IMR-90 (cell line): ENCODE measurements around the gene SMIM7. TPM values are rescaled to one million over a fixed set of nuclear protein-coding genes. Genes with fewer than 3 reads are reported as not detected.

ENCODE experiments used
- ATAC-seq: fragments of 200-7000 bp; cut with Tn5 transposase; 2 replicates; pipeline ENCODE4 v1.9.1; 2020; ENCODE audit warnings: low read depth, mild to moderate bottlenecking, moderate library complexity
- BruUV-seq: library from RNA; stranded (reverse); fragments of 400-500 nt; replicated peaks from 2 replicates; lab custom pipeline; 2021; lab: Mats Ljungman, UMichigan
- CTCF ChIA-PET: fragments of 300-600 bp; formaldehyde crosslinking; extraction: SDS; loops from one replicate; lab custom pipeline; 2021; ENCODE audit warnings: antibody characterized with exemption; lab: Yijun Ruan, JAX
- POLR2A ChIA-PET: fragments of 300-600 bp; sonication (Branson Sonifier 250); formaldehyde crosslinking; loops from one replicate; lab custom pipeline; 2022; ENCODE audit warnings: antibody characterized with exemption; ENCODE audit not compliant: unreplicated experiment; lab: Charles Lee
- DNase-seq: peaks from one replicate; pipeline ENCODE4 v3.0.0; 2013
- H2AFZ ChIP-seq: replicated peaks from 2 replicates; pipeline ENCODE3; 2013; ENCODE audit warnings: low read length, mild to moderate bottlenecking; ENCODE audit not compliant: poor library complexity
- H2AK5ac ChIP-seq: 2 replicates; pipeline ENCODE4 v1.6.1; 2013; ENCODE audit warnings: low read depth, low read length, inconsistent platforms
- H2AK9ac ChIP-seq: replicated peaks from 2 replicates; pipeline ENCODE3; 2013; ENCODE audit warnings: mild to moderate bottlenecking, low read depth, low read length, moderate library complexity; ENCODE audit not compliant: poor library complexity
- H2BK120ac ChIP-seq: 2 replicates; pipeline ENCODE4 v1.6.1; 2013; ENCODE audit warnings: low read depth, low read length, inconsistent platforms
- H2BK15ac ChIP-seq: 3 replicates; pipeline ENCODE4 v1.6.1; 2013; ENCODE audit warnings: low read depth, low read length, inconsistent platforms
- H2BK20ac ChIP-seq: 2 replicates; pipeline ENCODE4 v1.6.1; 2013; ENCODE audit warnings: low read depth, mild to moderate bottlenecking, inconsistent platforms, low read length, moderate library complexity
- H2BK5ac ChIP-seq: 2 replicates; pipeline ENCODE4 v1.6.1; 2013; ENCODE audit warnings: mild to moderate bottlenecking, low read depth, low read length, inconsistent platforms; ENCODE audit not compliant: poor library complexity, severe bottlenecking
- H3K14ac ChIP-seq: replicated peaks from 2 replicates; pipeline ENCODE4 v1.6.1; 2013; ENCODE audit warnings: low read depth, low read length, inconsistent platforms
- H3K18ac ChIP-seq: 2 replicates; pipeline ENCODE4 v1.6.1; 2013; ENCODE audit warnings: low read depth, low read length, control low read depth
- H3K23ac ChIP-seq: 2 replicates; pipeline ENCODE4 v1.6.1; 2013; ENCODE audit warnings: low read depth, low read length, inconsistent platforms
- H3K27ac ChIP-seq: 2 replicates; pipeline ENCODE4 v1.5.1; 2013; ENCODE audit warnings: mild to moderate bottlenecking, control low read depth, low read length; ENCODE audit not compliant: insufficient read depth
- H3K27me3 ChIP-seq: 2 replicates; pipeline ENCODE4 v1.6.1; 2013; ENCODE audit warnings: low read length; ENCODE audit not compliant: control insufficient read depth, insufficient read depth
- H3K36me3 ChIP-seq: 2 replicates; pipeline ENCODE4 v1.6.1; 2013; ENCODE audit warnings: low read length, mixed read lengths; ENCODE audit not compliant: control insufficient read depth, insufficient read depth
- H3K4ac ChIP-seq: 2 replicates; pipeline ENCODE4 v1.6.1; 2013; ENCODE audit warnings: low read depth, low read length, inconsistent platforms
- H3K4me1 ChIP-seq: 2 replicates; pipeline ENCODE4 v1.6.1; 2013; ENCODE audit warnings: low read length, mixed read lengths; ENCODE audit not compliant: control insufficient read depth, insufficient read depth
- H3K4me2 ChIP-seq: 2 replicates; pipeline ENCODE4 v1.6.1; 2013; ENCODE audit warnings: low read depth, mild to moderate bottlenecking, control low read depth, low read length, moderate library complexity
- H3K4me3 ChIP-seq: 2 replicates; pipeline ENCODE4 v1.5.1; 2013; ENCODE audit warnings: low read depth, mild to moderate bottlenecking, control low read depth, low read length, moderate library complexity; ENCODE audit not compliant: insufficient read depth
- H3K56ac ChIP-seq: 2 replicates; pipeline ENCODE4 v1.6.1; 2013; ENCODE audit warnings: low read length, inconsistent platforms; ENCODE audit not compliant: insufficient read depth; ENCODE audit errors: extremely low read depth
- H3K79me1 ChIP-seq, 2 experiments: 2 replicates each; pipeline ENCODE4 v1.6.1; 2013; ENCODE audit warnings: low read length in 2 of 2, inconsistent platforms in 1 of 2, low read depth in 1 of 2
- H3K9ac ChIP-seq: 2 replicates; pipeline ENCODE4 v1.6.1; 2013; ENCODE audit warnings: low read depth, low read length, control low read depth
- H3K9me1 ChIP-seq: 2 replicates; pipeline ENCODE4 v1.6.1; 2013; ENCODE audit warnings: low read length, inconsistent platforms; ENCODE audit not compliant: insufficient read depth
- H3K9me3 ChIP-seq: 2 replicates; pipeline ENCODE4 v1.6.1; 2013; ENCODE audit warnings: low read length; ENCODE audit not compliant: control insufficient read depth, insufficient read depth
- H4K20me1 ChIP-seq: 2 replicates; pipeline ENCODE4 v1.6.1; 2013; ENCODE audit warnings: low read length, inconsistent platforms; ENCODE audit not compliant: insufficient read depth
- H4K5ac ChIP-seq: 2 replicates; pipeline ENCODE4 v1.6.1; 2013; ENCODE audit warnings: mild to moderate bottlenecking, low read depth, low read length, control low read depth
- H4K8ac ChIP-seq, 2 experiments: 2 replicates each; pipeline ENCODE4 v1.6.1; 2013; ENCODE audit warnings: low read depth in 2 of 2, low read length in 2 of 2, control low read depth in 1 of 2, inconsistent platforms in 1 of 2
- H4K91ac ChIP-seq: 2 replicates; pipeline ENCODE4 v1.6.1; 2013; ENCODE audit warnings: low read depth, low read length, inconsistent platforms; ENCODE audit not compliant: insufficient read depth
- CHD1 ChIP-seq: IDR thresholded peaks from 2 replicates; pipeline ENCODE4 v1.6.1; 2012; ENCODE audit warnings: low read depth, low read length, improper control_type of control experiment
- MAFK ChIP-seq: IDR thresholded peaks from 2 replicates; pipeline ENCODE4 v1.6.1; 2012; ENCODE audit warnings: low read depth, low read length, improper control_type of control experiment
- NFE2L2 ChIP-seq: fragments of 150-350 bp; IDR thresholded peaks from 2 replicates; pipeline ENCODE4 v1.6.1; 2016; ENCODE audit warnings: low read depth, mild to moderate bottlenecking, low read length
- POLR2A ChIP-seq: IDR thresholded peaks from 2 replicates; pipeline ENCODE4 v1.6.1; 2012; ENCODE audit warnings: mild to moderate bottlenecking, low read depth, low read length
- RCOR1 ChIP-seq: IDR thresholded peaks from 2 replicates; pipeline ENCODE4 v1.6.1; 2012; ENCODE audit warnings: mild to moderate bottlenecking, low read length, improper control_type of control experiment; ENCODE audit not compliant: insufficient replicate concordance
- RFX5 ChIP-seq: IDR thresholded peaks from 2 replicates; pipeline ENCODE4 v1.8.0; 2012; ENCODE audit warnings: low read depth, mild to moderate bottlenecking, low read length, moderate library complexity
- SMC3 ChIP-seq: fragments of 150-350 bp; IDR thresholded peaks from 2 replicates; pipeline ENCODE4 v1.6.1; 2016; ENCODE audit warnings: low read depth, mild to moderate bottlenecking, antibody characterized with exemption, low read length, moderate library complexity
- USF2 ChIP-seq: fragments of 150-350 bp; IDR thresholded peaks from 2 replicates; pipeline ENCODE4 v1.6.1; 2017; ENCODE audit warnings: mild to moderate bottlenecking, antibody characterized with exemption, low read length, low read depth
- WGBS, 2 experiments: methylation state at CpG; one replicate each; pipeline versions ENCODE4 v1.1.5 to v1.1.7; 2013; ENCODE audit warnings: missing lambda C conversion rate in 2 of 2; ENCODE audit not compliant: insufficient read length in 1 of 2; ENCODE audit errors: extremely low coverage in 2 of 2; 5-methylcytosine and 5-hydroxymethylcytosine counted together
- dilution Hi-C: fragments of 300-500 bp; cut with HindIII; formaldehyde crosslinking; loops from one replicate; pipeline ENCODE4 v1.14.3; 2018; ENCODE audit warnings: low sequenced_read_pairs; ENCODE audit not compliant: unreplicated experiment
- in situ Hi-C: fragments of 300-500 bp; cut with MboI; formaldehyde crosslinking; loops from 3 replicates; pipeline ENCODE4 v1.14.3; 2019; ENCODE audit warnings: low sequenced_read_pairs, inconsistent platforms, mixed read lengths
- intact Hi-C: fragments of 100-400 bp; cut with micrococcal nuclease; formaldehyde crosslinking; loops from 2 replicates; pipeline ENCODE4 v1.10.0; 2022
- polyA plus RNA-seq, 3 experiments: library from polyadenylated mRNA; depleted of rRNA; stranded (reverse); fragments of >200 nt; gene quantifications; 2 replicates each; pipeline ENCODE4 v1.2.3, GENCODE V29; 2012; ENCODE audit warnings: low replicate concordance in 1 of 3
- total RNA-seq: library from RNA; depleted of rRNA; stranded (reverse); fragments of >200 nt; gene quantifications from 2 replicates; pipeline ENCODE4 v1.2.3, GENCODE V29; 2012

SMIM7 gene
- total and polyA plus RNA-seq, 2 of the 4 experiments (the other 2 are of a cell fraction) = 55.7 to 64.8 TPM

- TF ChIP-seq USF2 = no peak
Observed at GRCh38 chr19:16660763-16661479, 977 bp upstream of the SMIM7 start, which contains the start of gene TMEM38A (continued).

- Histone ChIP-seq H3K23ac (no peak overlapping the region), H3K4me1 (no peaks in the 10 kb centered on the region), H2BK15ac (no peak overlapping the region), H2AK5ac (no peak overlapping the region), H3K4me3 (peak overlapping the region; percentile 83), H2BK5ac (peak overlapping the region; percentile 20), H2AK9ac (peak overlapping the region; percentile 86), H3K9ac (peak overlapping the region; percentile 60), H3K4ac (peak overlapping the region; percentile 57), H3K18ac (no peak overlapping the region), H2BK120ac (no peak overlapping the region), H3K27ac (peak overlapping the region; percentile 56), H2BK20ac (no peak overlapping the region), H3K36me3 (peaks cover 24% of the 10 kb centered on the region), H3K79me1 (peaks cover 33 to 49% of the 10 kb centered on the region in 2 experiments), H4K8ac (peak overlapping the region; percentile 15 to 75; a peak in 2 of 4 replicates), H4K20me1 (peaks cover 42% of the 10 kb centered on the region), H3K56ac (no peak overlapping the region), H3K4me2 (peak overlapping the region; percentile 91), H4K91ac (no peak overlapping the region), H3K9me1 (peaks cover 25% of the 10 kb centered on the region), H3K14ac (peak overlapping the region; percentile 55), H3K9me3 (no peaks in the 10 kb centered on the region), H3K27me3 (no peaks in the 10 kb centered on the region), H2AFZ (peak overlapping the region; percentile 82), H4K5ac (no peak overlapping the region)
- WGBS, 2 experiments = 0% methylated on average over 5 of the region's 14 CpGs; no CpG with 5 or more reads in 1 of the 2 experiments
- intact Hi-C loops (no loop called here), in situ Hi-C loops (no loop called here), dilution Hi-C loops (no loop called here)
- DNase-seq (no peak), ATAC-seq (no peak)
- TF ChIP-seq CHD1 = no peak
- TF ChIP-seq POLR2A = no peak
- TF ChIP-seq SMC3 = no peak
- TF ChIP-seq RFX5 = no peak
- no peak for TF ChIP-seq MAFK
- TF ChIP-seq USF2 = no peak
- no peak for TF ChIP-seq NFE2L2
- no peak for TF ChIP-seq RCOR1
- CTCF ChIA-PET = no interaction called here
- POLR2A ChIA-PET = interaction anchor here (0.6 kb wide), 1 partner anchor 191 kb away, joined by 5 read pairs; no protein-coding TSS in a partner anchor
- BruUV-seq = no TSS peak
Observed at GRCh38 chr19:16659464-16659831, 496 bp downstream of the SMIM7 start.
